Muscle of leg (tissue), 11 donors: ENCODE measurements around the gene PPM1A. TPM values are rescaled to one million over a fixed set of nuclear protein-coding genes. Genes with fewer than 3 reads are reported as not detected.

Experiments used
- DNase-seq: peaks from one replicate; pipeline ENCODE4 v3.0.0; 2013
- H3K27ac ChIP-seq: one replicate; pipeline ENCODE4 v1.5.1; 2013; ENCODE audit warnings: mild to moderate bottlenecking, low read length, control low read depth
- H3K27me3 ChIP-seq: one replicate; pipeline ENCODE4 v1.6.1; 2013; ENCODE audit warnings: low read length; ENCODE audit not compliant: control insufficient read depth, insufficient read depth
- H3K36me3 ChIP-seq: one replicate; pipeline ENCODE4 v1.6.1; 2013; ENCODE audit warnings: low read length; ENCODE audit not compliant: control insufficient read depth, insufficient read depth
- H3K4me1 ChIP-seq: one replicate; pipeline ENCODE4 v1.6.1; 2013; ENCODE audit warnings: low read length; ENCODE audit not compliant: control insufficient read depth, insufficient read depth
- H3K4me3 ChIP-seq: one replicate; pipeline ENCODE4 v1.5.1; 2013; ENCODE audit warnings: low read length, control low read depth
- H3K9me3 ChIP-seq: replicated peaks from 2 replicates; pipeline ENCODE4 v1.6.1; 2013; ENCODE audit warnings: low read depth, low read length; ENCODE audit not compliant: control insufficient read depth
- WGBS: methylation state at CpG from one replicate; pipeline ENCODE4 v1.1.5; 2013; ENCODE audit warnings: missing lambda C conversion rate; ENCODE audit not compliant: insufficient coverage; 5-methylcytosine and 5-hydroxymethylcytosine counted together
- polyA plus RNA-seq, 8 donors: library from polyadenylated mRNA; unstranded; fragments of 120-200 nt; gene quantifications; one replicate each; pipeline versions ENCODE4 v1.2.1 to v1.2.3, GENCODE V29; 2013; ENCODE audit warnings: inconsistent platforms in 1 of 8, low replicate concordance in 1 of 8; ENCODE audit not compliant: insufficient read length in 8 of 8, insufficient read depth in 1 of 8
- total RNA-seq: library from RNA; stranded (reverse); fragments of 120-200 nt; gene quantifications from one replicate; pipeline ENCODE4 v1.2.4, GENCODE V29; 2013

PPM1A gene
- total and polyA plus RNA-seq, 9 donors: 31.8 to 60.0 (median 54.4) TPM

- H3K4me3 ChIP-seq: no peak overlapping the region
- no peaks in the 10 kb centered on the region for H3K4me1 ChIP-seq
- H3K36me3 ChIP-seq: peaks cover 8% of the 10 kb centered on the region
- DNase-seq: no peak
- H3K27ac ChIP-seq: no peak overlapping the region
- H3K27me3 ChIP-seq: no peaks in the 10 kb centered on the region
- H3K9me3 ChIP-seq: no peaks in the 10 kb centered on the region
Measured at GRCh38 chr14:60287452-60287851, 38.4 kb downstream of the PPM1A start.

- DNase-seq: no peak
- no peak overlapping the region for H3K27ac ChIP-seq
- no peaks in the 10 kb centered on the region for H3K9me3 ChIP-seq
- whole genome bisulfite sequencing: no CpG with 5 or more reads among the region's 1 CpG
- no peaks in the 10 kb centered on the region for H3K27me3 ChIP-seq
- no peaks in the 10 kb centered on the region for H3K4me1 ChIP-seq
- no peak overlapping the region for H3K4me3 ChIP-seq
- peaks cover 5% of the 10 kb centered on the region for H3K36me3 ChIP-seq
Measured at GRCh38 chr14:60288279-60288678, 39.3 kb downstream of the PPM1A start.

- no peaks in the 10 kb centered on the region for H3K4me1 ChIP-seq
- no peak for DNase-seq
- no CpG with 5 or more reads among the region's 3 CpGs for WGBS
- no peaks in the 10 kb centered on the region for H3K9me3 ChIP-seq
- no peak overlapping the region for H3K27ac ChIP-seq
- H3K36me3 ChIP-seq: peaks cover 9% of the 10 kb centered on the region
- no peak overlapping the region for H3K4me3 ChIP-seq
- no peaks in the 10 kb centered on the region for H3K27me3 ChIP-seq
Measured at GRCh38 chr14:60294411-60295069, 45.5 kb downstream of the PPM1A start.

- no peak for DNase-seq
- Histone ChIP-seq H3K4me1 (peaks cover 3% of the 10 kb centered on the region), H3K4me3 (no peak overlapping the region), H3K27me3 (no peaks in the 10 kb centered on the region), H3K9me3 (no peaks in the 10 kb centered on the region), H3K27ac (no peak overlapping the region), H3K36me3 (peaks cover 2% of the 10 kb centered on the region)
Measured at GRCh38 chr14:60300019-60300418, 51.0 kb downstream of the PPM1A start.

- Histone ChIP-seq H3K27ac (no peak overlapping the region), H3K36me3 (peaks cover 2% of the 10 kb centered on the region)
- no peak for DNase-seq
Measured at GRCh38 chr14:60301685-60302084, 52.7 kb downstream of the PPM1A start.

GRCh38 chr14:60302663-60303062, 53.6 kb downstream of the PPM1A start:
- no peak for DNase-seq
- Histone ChIP-seq H3K4me1 (peaks cover 3% of the 10 kb centered on the region), H3K9me3 (no peaks in the 10 kb centered on the region), H3K27me3 (peaks cover 2% of the 10 kb centered on the region), H3K4me3 (no peak overlapping the region), H3K36me3 (peaks cover under 1% of the 10 kb centered on the region), H3K27ac (no peak overlapping the region)
- WGBS: 40% methylated on average over 1 of the region's 1 CpG

More at GRCh38 chr14:60301685-60302084, 52.7 kb downstream of the PPM1A start:
- Histone ChIP-seq H3K27me3 (no peaks in the 10 kb centered on the region), H3K4me3 (no peak overlapping the region), H3K9me3 (no peaks in the 10 kb centered on the region), H3K4me1 (peaks cover 3% of the 10 kb centered on the region)
- 55% methylated on average over 4 of the region's 5 CpGs for WGBS

GRCh38 chr14:60303745-60304144, 54.7 kb downstream of the PPM1A start:
- Histone ChIP-seq H3K27ac (no peak overlapping the region), H3K4me1 (peaks cover 3% of the 10 kb centered on the region), H3K9me3 (no peaks in the 10 kb centered on the region), H3K27me3 (peaks cover 2% of the 10 kb centered on the region), H3K4me3 (no peak overlapping the region), H3K36me3 (no peaks in the 10 kb centered on the region)
- peak; percentile 14 for DNase-seq
- WGBS: 65% methylated on average over 3 of the region's 7 CpGs

GRCh38 chr14:60304509-60304908, 55.5 kb downstream of the PPM1A start:
- Histone ChIP-seq H3K4me3 (no peak overlapping the region), H3K27me3 (peaks cover 2% of the 10 kb centered on the region), H3K27ac (no peak overlapping the region), H3K9me3 (no peaks in the 10 kb centered on the region), H3K4me1 (peaks cover 3% of the 10 kb centered on the region), H3K36me3 (no peaks in the 10 kb centered on the region)
- WGBS: 60% methylated on average over 6 of the region's 7 CpGs
- no peak for DNase-seq

- Histone ChIP-seq H3K27ac (no peak overlapping the region), H3K27me3 (peaks cover 2% of the 10 kb centered on the region), H3K4me3 (no peak overlapping the region), H3K4me1 (peaks cover 6% of the 10 kb centered on the region), H3K36me3 (no peaks in the 10 kb centered on the region), H3K9me3 (no peaks in the 10 kb centered on the region)
- no peak for DNase-seq
- 100% methylated on average over 1 of the region's 3 CpGs for WGBS
Measured at GRCh38 chr14:60309867-60310552, 61.0 kb downstream of the PPM1A start.

- Histone ChIP-seq H3K4me1 (peaks cover 6% of the 10 kb centered on the region), H3K27ac (no peak overlapping the region), H3K36me3 (no peaks in the 10 kb centered on the region), H3K27me3 (peaks cover 2% of the 10 kb centered on the region), H3K9me3 (no peaks in the 10 kb centered on the region), H3K4me3 (no peak overlapping the region)
- WGBS: no CpG with 5 or more reads among the region's 4 CpGs
- peak; percentile 59 for DNase-seq
Measured at GRCh38 chr14:60311417-60311816, 62.4 kb downstream of the PPM1A start.
